Brain pericyte (primary cell): ENCODE measurements around the gene ICE2.
A peak's percentile ranks its signal among the peaks of the same experiment; 100 is the strongest.

Experiments used
- DNase-seq: peaks from one replicate; pipeline ENCODE4 v3.0.0-alpha.2; 2012; ENCODE audit warnings: low read depth, low spot score

The ICE2 gene

GRCh38 chr15:60390231-60390630 is 88.7 kb downstream of the ICE2 start:
- DNase-seq, result no peak

GRCh38 chr15:60389261-60390077 is 89.5 kb downstream of the ICE2 start:
- DNase-seq, result no peak

DNA sequence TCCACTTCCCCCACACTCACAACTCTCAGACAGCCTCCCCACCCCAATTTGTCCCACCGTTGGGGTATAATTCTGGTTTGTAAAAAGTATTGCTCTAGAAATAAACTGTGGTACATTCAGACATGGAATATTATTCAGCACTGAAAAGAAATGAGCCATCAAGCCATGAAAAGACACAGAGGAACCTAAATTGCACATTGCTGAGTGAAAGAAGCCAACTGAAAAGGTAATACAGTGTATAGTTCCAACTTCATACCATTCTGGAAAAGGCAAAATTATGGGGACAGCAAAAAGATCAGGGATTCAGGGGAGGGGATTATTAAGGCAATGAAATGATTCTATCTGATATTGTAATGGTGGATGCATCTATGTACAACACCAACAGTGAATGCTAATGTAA is 91.6 kb downstream of the ICE2 start:
- no peak for DNase-seq

- DNase-seq, result no peak
Measured at GRCh38 chr15:60386615-60387014, 92.3 kb downstream of the ICE2 start.

- DNase-seq, result no peak
Measured at GRCh38 chr15:60385620-60386552, 93.1 kb downstream of the ICE2 start.

DNA sequence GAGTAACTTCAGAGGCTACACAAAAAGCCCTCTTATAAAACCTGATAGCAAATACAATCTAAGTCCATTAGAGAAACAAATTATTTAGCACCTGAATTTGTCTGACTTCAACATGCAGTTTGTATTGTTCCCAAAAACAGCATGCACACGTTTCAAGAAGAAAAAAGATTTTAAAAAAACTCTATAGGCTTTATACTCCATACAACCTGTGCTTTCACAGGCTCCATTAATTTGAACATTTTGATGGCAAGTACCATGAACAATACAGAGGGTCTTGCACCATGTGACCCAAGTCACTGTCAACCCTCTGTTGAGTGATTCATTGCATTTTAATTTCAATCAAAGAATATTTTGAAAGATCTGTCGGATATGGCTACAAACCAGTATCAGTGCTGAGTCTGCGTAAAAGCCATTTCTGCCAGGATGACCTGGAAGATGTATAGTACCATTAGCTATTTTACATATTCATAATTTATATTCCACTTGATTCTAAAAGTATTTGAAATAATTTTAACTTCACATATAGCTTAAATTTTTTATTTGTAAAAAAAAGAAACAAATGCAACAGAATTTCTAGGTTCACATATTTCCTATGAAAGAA is 94.3 kb downstream of the ICE2 start:
- DNase-seq, result no peak

GRCh38 chr15:60384053-60384452 is 94.9 kb downstream of the ICE2 start:
- DNase-seq, result no peak

GRCh38 chr15:60382773-60383674 is 95.9 kb downstream of the ICE2 start:
- no peak for DNase-seq

DNA sequence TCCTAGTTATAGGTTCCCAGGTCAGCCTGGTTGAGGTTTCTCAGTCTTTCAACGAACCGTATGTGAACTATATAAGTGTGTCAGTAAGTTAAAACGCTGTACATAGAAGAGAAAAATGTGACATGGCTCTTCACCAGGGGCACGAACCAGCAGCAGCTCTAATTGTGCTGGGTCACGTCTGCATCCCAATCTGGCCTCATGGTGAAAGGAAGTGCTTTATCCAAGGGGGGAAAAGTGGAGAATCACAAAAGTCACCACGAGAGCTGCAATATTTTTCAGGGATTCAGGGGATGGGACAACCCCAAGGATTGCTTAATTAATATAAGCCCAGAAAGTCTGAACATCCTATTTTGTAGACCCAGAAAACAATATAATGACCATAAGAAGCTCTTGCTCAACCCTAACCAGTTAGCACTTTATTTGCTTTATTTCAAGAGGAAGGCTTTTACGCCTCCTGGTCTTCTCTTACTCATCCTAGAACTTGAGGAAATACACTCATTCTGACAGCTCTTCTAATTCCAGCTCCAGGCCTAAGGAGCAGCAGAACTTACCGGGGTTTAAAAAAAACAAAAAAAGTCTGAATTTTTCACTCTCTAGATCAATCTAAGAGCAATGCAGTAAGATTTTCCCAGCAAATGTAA is 97.7 kb downstream of the ICE2 start:
- no peak for DNase-seq

DNA sequence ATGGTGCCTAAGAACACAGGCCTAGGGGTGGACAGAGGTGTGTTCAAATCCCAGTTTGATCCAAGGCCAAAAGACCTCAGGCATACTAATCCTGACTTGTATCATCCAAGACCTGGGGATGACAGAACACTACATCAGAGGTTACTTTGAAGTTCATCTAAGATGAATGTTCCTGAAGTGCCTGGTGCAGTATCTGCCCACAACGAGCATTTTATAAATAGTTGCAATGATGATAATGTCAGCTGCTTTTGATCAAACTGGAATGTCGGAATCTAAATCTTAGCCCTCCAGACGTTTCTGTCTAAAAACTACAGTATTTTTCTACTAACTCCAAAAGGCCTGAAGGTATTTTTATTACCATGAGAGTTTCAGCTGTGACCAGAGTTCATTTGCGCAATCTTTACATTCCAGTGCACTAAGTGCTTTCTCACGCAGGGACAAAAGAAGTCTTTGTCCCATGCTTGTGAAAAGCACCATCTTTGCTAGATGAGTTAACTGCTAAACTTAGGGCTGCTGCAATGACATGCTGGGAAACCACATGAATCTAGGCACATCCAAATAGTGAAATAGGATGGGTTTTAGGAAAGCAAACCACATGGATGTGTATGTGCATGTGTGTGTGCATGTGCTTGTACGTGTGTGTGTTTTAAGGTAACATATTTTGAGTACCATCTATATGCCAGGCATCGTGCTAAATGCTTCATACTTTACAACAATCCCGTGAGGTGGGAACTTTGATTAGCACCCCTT is 99.2 kb downstream of the ICE2 start:
- no peak for DNase-seq

GRCh38 chr15:60379185-60379524 is 99.8 kb downstream of the ICE2 start:
- DNase-seq, result no peak

DNA sequence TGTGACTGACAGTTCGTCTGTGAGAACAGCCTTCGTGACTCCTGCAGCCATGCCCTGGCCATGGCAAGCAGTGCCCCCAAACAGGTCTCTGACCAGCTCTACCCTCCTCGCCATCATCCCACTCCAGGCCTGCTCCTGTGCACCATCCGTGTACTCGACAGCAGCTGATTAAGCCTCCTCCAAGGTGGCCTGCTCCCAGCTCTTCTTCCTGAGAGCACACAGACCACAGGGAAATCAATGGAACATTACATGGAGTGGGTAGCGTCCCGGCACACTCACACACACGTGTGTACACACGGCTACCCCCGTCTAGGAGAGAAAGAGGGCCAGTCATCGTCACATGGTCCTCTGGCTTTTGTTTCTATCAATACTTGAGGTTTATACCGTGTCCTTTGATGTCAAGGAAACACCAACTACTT is 102.3 kb downstream of the ICE2 start:
- DNase-seq, result no peak

DNA sequence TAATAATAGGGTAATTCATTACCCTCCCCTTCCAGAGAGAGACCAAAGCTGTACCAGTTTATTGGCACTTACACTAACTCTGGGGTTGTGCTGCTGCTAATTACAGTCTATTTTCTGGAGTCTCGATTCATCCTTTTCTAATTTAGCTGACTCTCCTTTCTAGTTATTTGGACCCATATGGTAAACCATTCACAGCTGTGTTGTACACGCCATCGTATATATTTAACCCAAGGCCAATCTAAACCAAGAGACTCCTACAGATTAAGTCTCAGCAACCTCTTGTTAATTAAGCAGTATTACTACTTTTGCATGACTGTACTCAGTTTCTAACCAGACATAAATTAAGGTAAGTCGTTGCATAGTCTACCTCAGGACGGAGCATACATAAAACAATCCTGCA is 103.6 kb downstream of the ICE2 start:
- DNase-seq, result no peak

DNA sequence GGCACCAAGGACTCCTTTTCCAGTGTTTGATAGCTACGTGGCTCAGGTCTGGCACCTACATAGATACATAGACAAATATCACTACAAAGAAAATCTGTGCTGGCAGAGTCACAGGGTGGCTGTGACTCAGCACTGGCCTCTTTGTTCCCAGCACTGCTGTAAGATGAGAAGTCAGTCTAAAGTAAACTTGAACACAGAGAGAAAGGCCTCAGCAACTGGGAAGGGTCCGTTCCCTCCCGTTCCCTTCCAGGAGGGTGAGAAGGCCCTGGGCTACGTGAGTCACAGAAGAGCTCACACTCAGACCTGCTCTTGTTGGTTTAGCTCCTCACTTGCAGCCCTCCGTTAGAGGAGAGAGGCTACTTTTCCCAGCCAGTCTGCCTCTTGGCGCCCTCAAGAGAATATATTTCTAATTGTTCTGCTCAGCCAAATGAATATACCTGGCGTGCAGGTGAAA is 104.3 kb downstream of the ICE2 start:
- peak; percentile 94 for DNase-seq

DNA sequence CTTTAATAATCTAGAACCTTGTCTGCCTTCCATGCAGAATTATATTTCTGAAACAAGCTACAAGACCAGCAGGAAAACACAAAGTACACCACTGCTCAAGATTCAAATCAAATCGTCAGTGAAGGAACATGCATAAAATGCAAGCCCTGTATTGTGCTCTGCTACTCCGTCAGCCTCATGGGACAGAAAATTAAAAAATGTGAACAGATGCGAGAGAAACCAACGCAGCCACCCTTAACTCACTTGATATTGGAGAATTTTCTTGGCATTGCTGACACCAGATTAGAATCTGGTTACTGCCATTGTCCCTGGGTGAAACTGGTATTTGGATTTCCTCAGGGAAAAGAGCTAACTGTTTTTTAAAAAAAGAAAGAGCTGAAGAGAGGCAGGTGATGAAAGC is 104.7 kb downstream of the ICE2 start:
- no peak for DNase-seq

DNA sequence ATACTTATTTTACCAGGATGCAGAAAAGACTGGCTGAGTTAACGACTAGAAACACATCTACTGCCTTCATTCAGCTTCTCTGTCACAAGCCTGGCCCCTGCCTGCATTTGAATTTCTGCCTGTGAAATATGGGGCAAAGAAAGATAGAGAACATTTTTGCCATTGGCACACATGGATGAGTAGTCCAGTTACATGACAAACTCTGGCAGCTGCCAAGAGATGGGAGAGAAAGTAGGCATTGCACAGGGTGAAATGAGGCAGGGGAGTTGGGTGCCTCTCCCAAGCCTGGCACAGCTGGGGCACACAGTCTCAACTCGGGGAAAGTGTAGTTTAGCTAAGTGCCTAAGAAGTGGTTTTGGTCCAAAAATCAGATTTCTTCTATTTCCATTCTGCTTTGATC is 105.2 kb downstream of the ICE2 start:
- DNase-seq, result no peak

DNA sequence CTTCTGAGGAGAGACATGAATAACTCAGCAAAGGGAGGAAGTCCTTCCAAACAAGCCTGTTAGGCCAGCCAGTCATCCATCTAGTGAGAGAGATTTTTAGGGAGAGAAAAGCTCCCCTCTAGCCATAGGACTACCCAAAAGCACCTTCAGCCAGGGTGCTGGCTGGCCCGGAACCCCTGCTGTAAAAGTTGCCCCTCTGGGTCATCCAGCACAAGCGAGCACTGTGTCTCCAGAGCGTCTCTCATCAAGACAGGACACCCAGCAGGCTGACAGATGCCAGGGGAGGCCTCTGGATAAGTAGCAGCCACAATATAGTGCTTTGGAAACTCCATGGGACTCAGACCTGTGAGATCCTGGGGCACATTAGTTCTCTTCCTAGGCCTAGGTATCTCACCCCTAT is 105.6 kb downstream of the ICE2 start:
- no peak for DNase-seq

GRCh38 chr15:60372756-60373155 is 106.2 kb downstream of the ICE2 start:
- no peak for DNase-seq

DNA sequence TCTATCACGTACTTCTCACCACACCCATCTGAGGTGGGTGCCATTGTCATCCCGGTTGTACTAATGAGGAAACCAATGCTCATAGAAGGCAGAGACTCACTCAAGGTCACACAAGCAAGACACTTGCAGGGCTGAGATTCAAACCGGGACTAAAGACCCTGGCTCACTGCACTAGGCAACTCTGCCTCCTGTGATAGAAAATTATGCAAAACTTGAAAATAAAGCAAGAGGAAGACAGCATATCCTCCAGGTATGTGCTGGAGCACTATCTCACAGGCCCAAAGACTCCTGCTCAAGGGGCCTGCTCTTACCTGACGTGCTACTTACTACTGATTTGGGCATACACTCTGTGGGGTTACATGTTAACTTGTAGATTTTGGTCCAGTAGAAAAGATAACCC is 106.7 kb downstream of the ICE2 start:
- no peak for DNase-seq
